ENCODE results near the gene WWC1.

WWC1 gene

DNA sequence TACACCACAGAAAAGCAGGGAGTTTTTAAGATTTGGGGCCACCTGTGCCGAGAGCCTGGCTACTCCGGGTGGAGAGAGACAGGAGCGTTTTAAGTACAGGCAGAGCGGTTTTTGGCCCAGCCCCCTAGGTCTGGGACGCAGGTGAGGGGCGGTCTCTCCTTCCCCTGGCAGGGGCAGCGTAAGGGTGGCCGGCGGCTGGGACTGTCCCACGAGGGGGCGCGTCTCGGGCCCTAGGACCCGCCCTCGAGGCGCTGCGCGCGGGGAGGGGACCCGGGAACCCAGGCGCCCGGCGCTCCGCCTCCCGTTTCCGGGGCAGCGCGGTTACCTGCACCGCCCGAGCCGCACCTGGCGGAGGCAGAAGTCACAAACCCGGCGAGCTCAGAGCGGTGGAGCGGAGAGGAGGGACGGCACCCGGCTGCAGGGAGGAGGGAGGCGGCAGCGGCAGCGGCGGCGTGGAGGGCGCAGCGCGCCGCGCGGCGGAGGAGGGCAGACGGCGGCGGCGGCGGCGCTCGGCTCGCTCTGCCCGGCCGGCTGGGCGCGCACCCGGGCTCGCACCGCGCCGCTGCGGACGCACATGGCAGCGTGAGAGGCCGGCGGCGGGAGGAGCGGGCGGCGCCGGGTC, at the start of gene WWC1:
WWC1 (plus strand) TSS at position 304 of the 622 bp plus-strand sequence. CDS start 508 bp downstream, outside the sequence.
- DNase-seq: peak; percentile 61

GRCh38 chr5:168244838-168245559, 46.4 kb upstream of the WWC1 start:
- no peak for DNase-seq

GRCh38 chr5:168249923-168250322, 41.5 kb upstream of the WWC1 start:
- DNase-seq: no peak

DNA sequence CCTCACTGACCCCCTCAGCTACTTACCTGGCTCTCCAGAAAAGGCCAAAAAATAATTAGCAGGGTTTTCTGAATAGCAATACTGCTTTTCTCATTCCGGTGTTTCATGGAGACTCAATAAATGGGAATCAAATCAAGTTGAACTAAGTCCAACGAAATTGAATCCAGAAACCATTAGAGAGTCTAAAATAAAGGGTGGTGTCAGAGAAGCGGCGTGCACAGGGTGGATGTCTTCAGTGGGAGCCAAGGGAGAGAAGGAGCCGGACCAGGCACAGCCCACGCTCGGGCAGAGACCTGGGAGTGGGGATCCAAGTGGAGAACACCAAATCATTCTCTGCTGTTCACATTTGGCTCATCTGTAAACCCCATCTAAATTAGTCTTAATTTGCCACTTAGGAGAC, 40.2 kb upstream of the WWC1 start:
- DNase-seq: no peak

- DNase-seq: no peak
Observed at GRCh38 chr5:168254013-168254693, 37.3 kb upstream of the WWC1 start.

GRCh38 chr5:168260353-168261226, 30.9 kb upstream of the WWC1 start:
- no peak for DNase-seq

DNA sequence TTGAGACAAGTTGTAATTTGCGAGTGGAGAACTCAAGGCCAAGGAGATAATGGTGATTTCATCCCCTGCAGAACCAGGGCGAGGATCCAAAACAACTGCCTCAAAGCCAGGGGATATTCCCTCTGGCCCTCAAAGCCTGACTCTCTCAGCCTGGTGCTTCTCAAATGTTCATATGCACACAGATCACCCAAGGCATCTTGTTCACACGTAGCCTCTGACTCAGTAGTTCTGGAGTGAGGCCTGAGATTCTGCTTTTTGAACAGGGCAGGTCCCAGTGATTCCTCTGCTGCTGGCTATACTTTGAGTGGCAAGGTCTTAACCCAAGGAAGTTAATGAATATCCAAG, 30.2 kb upstream of the WWC1 start:
- no peak for DNase-seq

DNA sequence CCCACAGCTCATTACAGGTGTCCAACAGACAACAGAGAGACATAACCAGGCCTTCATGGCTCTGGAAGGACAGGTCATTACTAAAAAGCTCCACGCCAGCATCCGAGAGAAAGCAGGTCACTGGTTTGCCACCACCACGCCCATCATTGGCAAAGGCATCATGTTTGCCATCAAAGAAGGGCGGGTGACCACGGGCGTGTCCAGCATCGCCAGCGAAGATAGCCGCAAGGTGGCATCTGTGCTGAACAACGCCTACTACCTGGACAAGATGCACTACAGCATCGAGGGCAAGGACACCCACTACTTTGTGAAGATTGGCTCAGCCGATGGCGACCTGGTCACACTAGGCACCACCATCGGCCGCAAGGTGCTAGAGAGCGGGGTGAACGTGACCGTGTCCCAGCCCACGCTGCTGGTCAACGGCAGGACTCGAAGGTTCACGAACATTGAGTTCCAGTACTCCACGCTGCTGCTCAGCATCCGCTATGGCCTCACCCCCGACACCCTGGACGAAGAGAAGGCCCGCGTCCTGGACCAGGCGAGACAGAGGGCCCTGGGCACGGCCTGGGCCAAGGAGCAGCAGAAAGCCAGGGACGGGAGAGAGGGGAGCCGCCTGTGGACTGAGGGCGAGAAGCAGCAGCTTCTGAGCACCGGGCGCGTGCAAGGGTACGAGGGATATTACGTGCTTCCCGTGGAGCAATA, 29.3 kb upstream of the WWC1 start:
- DNase-seq: no peak

DNA sequence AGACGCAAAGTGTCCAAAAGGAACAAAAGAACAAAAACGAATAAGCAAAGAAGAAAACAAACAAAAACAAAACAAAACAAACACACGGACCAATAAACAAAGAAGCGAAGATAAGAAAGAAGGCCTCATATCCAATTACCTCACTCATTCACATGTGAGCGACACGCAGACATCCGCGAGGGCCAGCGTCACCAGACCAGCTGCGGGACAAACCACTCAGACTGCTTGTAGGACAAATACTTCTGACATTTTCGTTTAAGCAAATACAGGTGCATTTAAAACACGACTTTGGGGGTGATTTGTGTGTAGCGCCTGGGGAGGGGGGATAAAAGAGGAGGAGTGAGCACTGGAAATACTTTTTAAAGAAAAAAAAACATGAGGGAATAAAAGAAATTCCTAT, 28.3 kb upstream of the WWC1 start:
- DNase-seq: no peak

GRCh38 chr5:168266016-168266415, 25.4 kb upstream of the WWC1 start:
- no peak for DNase-seq

DNA sequence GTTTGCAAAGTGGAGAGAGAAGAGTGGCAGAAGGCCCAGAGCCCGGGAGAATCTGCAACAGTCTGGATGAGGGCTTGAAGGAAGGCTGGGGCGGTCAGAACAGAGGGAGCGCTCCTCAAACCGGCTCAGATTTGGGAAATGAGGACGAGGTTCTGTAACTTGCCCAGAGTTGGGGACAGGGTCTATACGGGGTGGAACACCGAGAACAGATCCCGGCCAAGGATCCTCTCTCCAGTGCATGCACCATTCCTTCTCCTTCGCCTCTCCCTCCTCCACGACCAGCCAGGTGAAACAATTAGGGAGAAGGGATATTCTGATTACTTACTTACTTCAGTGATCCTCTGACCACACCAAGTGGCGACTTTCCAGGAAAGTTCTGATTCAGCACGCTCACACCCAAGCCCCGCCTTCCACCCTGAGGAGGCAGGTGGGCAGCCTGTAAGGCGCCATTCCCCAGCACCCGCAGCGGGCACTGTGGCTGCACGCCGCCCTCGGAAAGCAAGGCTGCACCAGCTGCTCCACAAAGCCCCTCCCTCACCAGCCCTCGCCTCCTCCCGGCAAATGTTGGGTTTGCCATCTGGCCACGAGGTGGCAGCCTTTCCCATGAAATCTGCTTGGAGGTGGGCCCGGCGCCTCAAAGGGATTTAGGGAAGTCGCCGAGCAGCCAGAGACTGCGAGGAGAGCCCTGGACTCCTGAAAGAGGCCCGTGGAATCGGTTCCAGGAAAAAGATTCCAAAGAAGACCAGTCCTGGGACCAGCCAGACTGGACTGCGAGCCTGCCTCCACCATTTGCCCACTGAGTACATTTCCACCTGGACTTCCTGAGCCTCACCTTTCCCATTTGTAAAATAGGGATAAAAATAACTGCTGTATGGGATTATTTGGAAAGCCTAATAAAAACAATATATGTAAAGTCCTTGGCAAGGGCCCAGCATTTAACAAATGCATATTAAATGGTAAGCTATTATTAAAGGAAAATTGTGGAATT, 22.2 kb upstream of the WWC1 start:
- DNase-seq: peak; percentile 57

DNA sequence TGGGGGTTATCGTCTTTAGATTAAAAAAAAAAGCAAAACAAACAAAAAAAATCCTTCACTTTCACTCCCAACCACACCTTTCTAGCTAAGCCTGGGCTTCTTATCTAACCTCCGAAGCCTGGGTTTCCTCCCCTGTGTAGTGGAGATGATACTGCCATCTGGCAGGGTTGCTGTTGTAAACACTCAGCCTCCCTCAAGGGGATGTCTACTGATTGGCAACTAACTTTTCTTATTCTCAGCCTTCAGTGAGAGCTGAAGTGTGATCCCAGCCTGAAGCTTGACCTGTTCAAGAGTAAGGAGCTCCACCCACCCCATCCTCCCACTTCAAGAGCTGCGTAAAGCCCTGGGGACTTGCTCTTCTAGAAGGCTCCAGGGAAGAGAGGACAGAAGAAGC, 21.5 kb upstream of the WWC1 start:
- no peak for DNase-seq

GRCh38 chr5:168270476-168270875, 21.0 kb upstream of the WWC1 start:
- no peak for DNase-seq

DNA sequence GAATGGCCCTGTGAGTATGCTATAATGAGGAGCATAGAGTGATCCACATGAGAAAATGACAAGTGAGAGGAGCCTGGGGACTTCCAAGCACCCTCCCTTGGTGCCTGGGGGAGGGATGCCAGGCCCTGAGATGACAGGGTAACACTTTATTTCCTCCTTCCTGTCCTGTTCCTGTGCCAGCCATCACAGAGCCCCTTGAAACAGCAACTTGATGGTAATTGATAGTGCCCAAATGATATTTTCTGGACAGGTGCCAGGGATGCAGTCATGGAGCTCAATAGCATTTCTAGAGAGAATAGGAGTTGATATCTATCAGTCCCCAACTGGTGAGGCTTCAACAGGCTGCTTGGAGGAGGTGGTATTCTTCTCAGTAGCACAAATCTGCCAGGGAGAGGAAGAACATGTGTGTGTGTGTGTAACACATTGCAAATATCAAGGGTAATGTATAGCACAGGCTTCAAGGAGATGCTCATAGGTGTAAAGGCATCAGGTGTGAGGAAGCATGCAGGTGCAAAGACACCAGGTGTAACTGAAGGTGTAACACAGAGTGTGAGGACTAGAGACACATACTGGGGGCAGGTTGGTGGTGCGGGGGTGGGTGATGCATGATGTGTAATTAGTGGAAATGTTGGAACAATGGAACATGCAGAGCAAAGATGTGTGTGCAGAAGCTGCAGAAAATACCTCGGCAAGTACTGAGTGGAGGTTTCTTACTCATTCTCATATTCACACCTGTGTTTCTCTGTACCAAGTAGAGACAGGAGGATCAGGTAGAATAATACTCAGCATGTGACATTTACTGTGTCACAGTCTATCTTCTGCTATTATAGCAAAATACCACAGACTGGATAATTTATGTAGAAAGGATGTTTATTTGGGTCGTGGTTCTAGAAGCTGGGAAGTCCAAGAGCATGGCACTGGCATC, 18.1 kb upstream of the WWC1 start:
- DNase-seq: no peak

GRCh38 chr5:168274406-168274805, 17.0 kb upstream of the WWC1 start:
- DNase-seq: no peak

DNA sequence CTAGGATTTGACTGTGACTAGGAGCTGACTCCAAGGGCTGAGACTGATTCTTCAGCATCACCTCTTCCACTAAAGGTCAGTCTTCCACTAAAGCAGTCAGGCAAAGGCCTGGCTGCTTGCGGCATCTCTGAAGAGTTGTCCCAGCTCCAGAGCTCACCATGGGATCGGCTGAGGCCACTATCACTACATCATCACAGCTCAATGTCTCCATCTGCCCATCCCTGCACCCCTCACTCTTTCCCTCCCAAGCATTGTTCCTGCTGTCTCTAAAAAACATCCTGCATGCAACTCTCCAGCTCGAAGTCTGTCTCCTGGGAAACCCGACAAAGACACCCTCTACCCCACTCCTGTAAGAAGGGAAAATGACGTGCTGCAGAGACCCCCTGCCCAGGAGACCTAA, 15.5 kb upstream of the WWC1 start:
- DNase-seq: no peak

- DNase-seq: no peak
Observed at GRCh38 chr5:168282120-168282519, 9.3 kb upstream of the WWC1 start.

DNA sequence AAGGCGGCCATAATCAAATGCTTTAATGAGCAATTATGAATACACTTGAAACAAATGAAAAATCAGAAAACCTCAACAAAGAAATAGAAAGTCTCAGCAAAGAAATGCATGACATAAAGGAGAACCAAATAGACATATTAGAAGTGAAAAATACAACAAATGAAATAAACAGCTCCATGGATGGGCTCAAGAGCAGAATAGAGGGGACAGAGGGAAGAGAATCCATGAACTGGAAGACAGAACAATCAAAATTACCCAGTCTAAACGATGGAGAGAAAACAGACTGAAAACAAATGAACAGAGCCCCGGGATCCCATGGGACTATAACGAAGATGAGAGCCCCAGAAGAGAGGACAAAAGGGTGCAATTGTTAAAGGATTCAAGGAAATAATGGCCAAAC, 6.6 kb upstream of the WWC1 start:
- no peak for DNase-seq

- no peak for DNase-seq
Observed at GRCh38 chr5:168285696-168286095, 5.7 kb upstream of the WWC1 start.

DNA sequence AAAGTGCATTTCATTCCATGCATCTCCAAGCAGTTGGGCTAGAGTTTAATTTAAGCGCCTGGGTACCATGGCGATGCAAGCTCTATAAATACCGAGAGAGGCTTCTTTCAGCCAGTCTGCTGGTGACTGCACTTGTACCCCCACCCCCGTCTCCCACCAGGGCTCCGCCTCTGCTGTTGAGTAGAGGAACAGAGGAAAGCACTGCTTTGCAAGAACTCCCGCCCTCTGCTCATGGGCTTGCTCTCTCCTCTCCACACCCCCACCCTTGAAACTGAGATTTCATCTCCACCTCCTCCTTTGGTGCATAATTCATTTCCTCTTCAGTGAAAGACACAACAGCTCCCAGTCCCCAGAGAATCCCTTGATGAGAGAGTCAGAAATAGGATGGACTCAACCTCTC, 5.1 kb upstream of the WWC1 start:
- DNase-seq: no peak

Measured in CD4-positive, alpha-beta T cell treated with Interleukin-15 for 1 hour (primary cell).